ENCODE results near the gene MXRA7.

Gene MXRA7

GRCh38 chr17:76716146-76716838 lies 5.5 kb upstream of the MXRA7 start (continued):
- TF ChIP-seq ZNF280C (tag by site-specific recombination; IDR thresholded peaks at IDR 0.05) (no peak), ZNF837 (tag by site-specific recombination; IDR thresholded peaks at IDR 0.05) (no peak), KLF10 (tag by site-specific recombination; IDR thresholded peaks at IDR 0.05) (peak; percentile 57), MEIS1 (CRISPR knock-in tag; IDR thresholded peaks at IDR 0.05; ENCODE audit: borderline replicate concordance) (no peak), ZBTB1 (tag by site-specific recombination; IDR thresholded peaks at IDR 0.05) (no peak), ZNF610 (tag by site-specific recombination; IDR thresholded peaks at IDR 0.05; ENCODE audit: borderline replicate concordance) (no peak), YY1 (tag by site-specific recombination; IDR thresholded peaks at IDR 0.05) (no peak), TRIM28 (IDR thresholded peaks at IDR 0.05; ENCODE audit: borderline replicate concordance, low read length) (no peak), KLF8 (tag by site-specific recombination; IDR thresholded peaks at IDR 0.05) (no peak), ZNF138 (tag by site-specific recombination; IDR thresholded peaks at IDR 0.05; ENCODE audit: borderline replicate concordance) (no peak), PRDM10 (tag by site-specific recombination; IDR thresholded peaks at IDR 0.05) (peak; percentile 68; the same call in 1 of the 2 replicates), ZNF366 (tag by site-specific recombination; conservative IDR thresholded peaks at IDR 0.05) (0 out of 2 replicates have a peak, but pooled peaks have one; percentile 60), ZXDB (tag by site-specific recombination; IDR thresholded peaks at IDR 0.05) (peak; percentile 22; the same call in 1 of the 2 replicates), ZSCAN30 (tag by site-specific recombination; IDR thresholded peaks at IDR 0.05) (peak; percentile 53), KLF17 (tag by site-specific recombination; IDR thresholded peaks at IDR 0.05) (no peak; the same call in 1 of the 2 replicates), HOXD13 (CRISPR knock-in tag; IDR thresholded peaks at IDR 0.05; ENCODE audit: borderline replicate concordance) (no peak), ZEB2 (tag by site-specific recombination; IDR thresholded peaks at IDR 0.05) (peak; percentile 61), ZNF211 (tag by site-specific recombination; IDR thresholded peaks at IDR 0.05; ENCODE audit: low read depth) (no peak), ZIC2 (tag by site-specific recombination; IDR thresholded peaks at IDR 0.05) (peak; percentile 97), TCF7L2 (IDR thresholded peaks at IDR 0.05; ENCODE audit: borderline replicate concordance, low read depth, low read length) (no peak), MYNN (tag by site-specific recombination; IDR thresholded peaks at IDR 0.05; ENCODE audit: borderline replicate concordance) (no peak), SP7 (tag by site-specific recombination; IDR thresholded peaks at IDR 0.05) (peak; percentile 50; the same call in 1 of the 2 replicates), ZBTB48 (tag by site-specific recombination; IDR thresholded peaks at IDR 0.05) (peak; percentile 95), ZBTB20 (tag by site-specific recombination; IDR thresholded peaks at IDR 0.05) (peak; percentile 87)

Data from HEK293 (cell line).